GM19240 (cell line): ENCODE data around the gene DND1.
"Not testable (repeated sequence)": the region's sequence is repeated elsewhere in the genome, so short reads cannot be mapped to it uniquely, and the experiment has no call there.

Experiments used
- DNase-seq: peaks from one replicate; pipeline ENCODE4 v3.0.0; 2011; ENCODE audit warnings: low spot score; ENCODE audit not compliant: insufficient read length

Gene DND1

GRCh38 chr5:140672455-140673186, 755 bp downstream of the DND1 start:
- no peak for DNase-seq

GRCh38 chr5:140671472-140672125, 1.8 kb downstream of the DND1 start:
- DNase-seq: no peak

GRCh38 chr5:140671035-140671434, 2.3 kb downstream of the DND1 start:
- not testable (repeated sequence) for DNase-seq

- peak; percentile 92 for DNase-seq
These were observed 8.8 kb downstream of the DND1 start, which contains the start of gene WDR55 for GRCh38 chr5:140664359-140665119. Gene WDR55, plus strand, starts transcription at chr5:140664904. Its CDS starts 9 bp downstream, at chr5:140664913.

- DNase-seq: no peak
These were observed 9.4 kb downstream of the DND1 start for GRCh38 chr5:140664030-140664358.

GRCh38 chr5:140660371-140660770, 13.0 kb downstream of the DND1 start:
- not testable (repeated sequence) for DNase-seq

- no peak for DNase-seq
These were observed 14.5 kb downstream of the DND1 start for GRCh38 chr5:140658870-140659269.

GRCh38 chr5:140647042-140647419, 26.3 kb downstream of the DND1 start:
- DNase-seq: no peak

GRCh38 chr5:140642718-140643117, 30.7 kb downstream of the DND1 start:
- DNase-seq: no peak

GRCh38 chr5:140641716-140642115, 31.7 kb downstream of the DND1 start:
- no peak for DNase-seq

- peak; percentile 90 for DNase-seq
These were observed 34.0 kb downstream of the DND1 start, which contains the start of gene TMCO6 for GRCh38 chr5:140639148-140639981. Gene TMCO6, plus strand, starts transcription at chr5:140639451. Its CDS starts 77 bp downstream, at chr5:140639528.

- DNase-seq: not testable (repeated sequence)
These were observed 34.6 kb downstream of the DND1 start for GRCh38 chr5:140638898-140639147.

GRCh38 chr5:140637371-140638100, 35.8 kb downstream of the DND1 start:
- DNase-seq: no peak

GRCh38 chr5:140635291-140636257, 37.8 kb downstream of the DND1 start:
- no peak for DNase-seq

- no peak for DNase-seq
These were observed 39.3 kb downstream of the DND1 start for GRCh38 chr5:140634103-140634502.

- DNase-seq: no peak
These were observed 39.9 kb downstream of the DND1 start for GRCh38 chr5:140633501-140633900.

- no peak for DNase-seq
These were observed 40.3 kb downstream of the DND1 start, which contains the start of gene CD14 for GRCh38 chr5:140633021-140633471. Gene CD14, minus strand, starts transcription at chr5:140633175. Its CDS starts 104 bp downstream, at chr5:140633071.

- no peak for DNase-seq
These were observed 40.9 kb downstream of the DND1 start for GRCh38 chr5:140632366-140633020.

GRCh38 chr5:140631831-140632365, 41.5 kb downstream of the DND1 start:
- DNase-seq: no peak
